Skin epidermis (tissue), 12 donors: ENCODE data around the gene PDGFB.
A peak's percentile ranks its signal among the peaks of the same experiment; 100 is the strongest.
"Not testable (repeated sequence)": the region's sequence is repeated elsewhere in the genome, so short reads cannot be mapped to it uniquely, and the experiment has no call there.

ENCODE experiments used
- H3K27ac ChIP-seq, 21 experiments: fragments of 200-600 bp; sonication (generic) in 11 of 21; one replicate each; pipeline ENCODE4 v1.5.0; 2020; ENCODE audit warnings: mild to moderate bottlenecking in 3 of 21, inconsistent platforms in 2 of 21, moderate library complexity in 2 of 21
- H3K4me3 ChIP-seq, 7 experiments: fragments of 200-600 bp; sonication (generic) in 2 of 7; one replicate each; pipeline ENCODE4 v1.5.0; 2020; ENCODE audit warnings: inconsistent platforms in 2 of 7, mild to moderate bottlenecking in 2 of 7, moderate library complexity in 1 of 7

Gene PDGFB

GRCh38 chr22:39218432-39218831 is 26.4 kb downstream of the PDGFB start:
- H3K4me3 ChIP-seq, H3K27ac ChIP-seq: not testable (repeated sequence)

- Histone ChIP-seq H3K27ac (no peak overlapping the region), H3K4me3 (no peak overlapping the region)
Observed at GRCh38 chr22:39216143-39216490, 28.7 kb downstream of the PDGFB start.

- H3K4me3 ChIP-seq: no peak overlapping the region
- H3K27ac ChIP-seq: no peak overlapping the region
Observed at GRCh38 chr22:39215426-39216142, 29.2 kb downstream of the PDGFB start.

GRCh38 chr22:39215070-39215396 is 29.7 kb downstream of the PDGFB start:
- Histone ChIP-seq H3K27ac (no peak overlapping the region), H3K4me3 (no peak overlapping the region)

GRCh38 chr22:39214383-39215069 is 30.3 kb downstream of the PDGFB start:
- Histone ChIP-seq H3K4me3 (no peak overlapping the region), H3K27ac (no peak overlapping the region)

GRCh38 chr22:39214006-39214382 is 30.8 kb downstream of the PDGFB start:
- Histone ChIP-seq H3K27ac (no peak overlapping the region), H3K4me3 (no peak overlapping the region)

GRCh38 chr22:39212721-39213376 is 31.9 kb downstream of the PDGFB start:
- Histone ChIP-seq H3K4me3 (no peak overlapping the region), H3K27ac (no peak overlapping the region)

- Histone ChIP-seq H3K4me3 (no peak overlapping the region), H3K27ac (no peak overlapping the region)
Observed at GRCh38 chr22:39209756-39210155, 35.0 kb downstream of the PDGFB start.

GRCh38 chr22:39208013-39208680 is 36.6 kb downstream of the PDGFB start:
- Histone ChIP-seq H3K4me3 (no peak overlapping the region), H3K27ac (no peak overlapping the region)

- H3K27ac ChIP-seq: peak overlapping the region in 1 of 21 experiments; percentile 10
Observed at GRCh38 chr22:39207141-39208012, 37.4 kb downstream of the PDGFB start.

GRCh38 chr22:39206491-39206890 is 38.3 kb downstream of the PDGFB start:
- Histone ChIP-seq H3K27ac (no peak overlapping the region), H3K4me3 (no peak overlapping the region)

More at GRCh38 chr22:39207141-39208012, 37.4 kb downstream of the PDGFB start:
- no peak overlapping the region for H3K4me3 ChIP-seq

- H3K4me3 ChIP-seq: no peak overlapping the region
- H3K27ac ChIP-seq: no peak overlapping the region
Observed at GRCh38 chr22:39205344-39206021, 39.3 kb downstream of the PDGFB start.

GRCh38 chr22:39204216-39204615 is 40.6 kb downstream of the PDGFB start:
- Histone ChIP-seq H3K27ac (no peak overlapping the region), H3K4me3 (no peak overlapping the region)

- no peak overlapping the region for H3K4me3 ChIP-seq
Observed at GRCh38 chr22:39197578-39197977, 47.2 kb downstream of the PDGFB start.

GRCh38 chr22:39194098-39194497 is 50.7 kb downstream of the PDGFB start:
- H3K4me3 ChIP-seq: no peak overlapping the region
- no peak overlapping the region for H3K27ac ChIP-seq

More at GRCh38 chr22:39197578-39197977, 47.2 kb downstream of the PDGFB start:
- H3K27ac ChIP-seq: no peak overlapping the region

GRCh38 chr22:39188809-39189208 is 56.0 kb downstream of the PDGFB start:
- H3K4me3 ChIP-seq: no peak overlapping the region

GRCh38 chr22:39185601-39186012 is 59.2 kb downstream of the PDGFB start:
- Histone ChIP-seq H3K4me3 (no peak overlapping the region), H3K27ac (peak overlapping the region in 12 of 21 experiments; percentile 9 to 85 (median 56))

More at GRCh38 chr22:39188809-39189208, 56.0 kb downstream of the PDGFB start:
- H3K27ac ChIP-seq: no peak overlapping the region

- H3K4me3 ChIP-seq: no peak overlapping the region
- H3K27ac ChIP-seq: peak overlapping the region in 15 of 21 experiments; percentile 9 to 85 (median 50)
Observed at GRCh38 chr22:39184586-39185577, 59.9 kb downstream of the PDGFB start.
